Measurements from ENCODE around the gene PACRG. TPM values are rescaled to one million over a fixed set of nuclear protein-coding genes. Genes with fewer than 3 reads are reported as not detected.

PACRG gene
- total and polyA plus RNA-seq, 10 of the 15 experiments (the other 5 are each of a cell fraction or from before 2014, with no cell fraction given): not detected

GRCh38 chr6:163288066-163288465 is 560.3 kb downstream of the PACRG start (continued):
- TF ChIP-seq, protein P1, sequence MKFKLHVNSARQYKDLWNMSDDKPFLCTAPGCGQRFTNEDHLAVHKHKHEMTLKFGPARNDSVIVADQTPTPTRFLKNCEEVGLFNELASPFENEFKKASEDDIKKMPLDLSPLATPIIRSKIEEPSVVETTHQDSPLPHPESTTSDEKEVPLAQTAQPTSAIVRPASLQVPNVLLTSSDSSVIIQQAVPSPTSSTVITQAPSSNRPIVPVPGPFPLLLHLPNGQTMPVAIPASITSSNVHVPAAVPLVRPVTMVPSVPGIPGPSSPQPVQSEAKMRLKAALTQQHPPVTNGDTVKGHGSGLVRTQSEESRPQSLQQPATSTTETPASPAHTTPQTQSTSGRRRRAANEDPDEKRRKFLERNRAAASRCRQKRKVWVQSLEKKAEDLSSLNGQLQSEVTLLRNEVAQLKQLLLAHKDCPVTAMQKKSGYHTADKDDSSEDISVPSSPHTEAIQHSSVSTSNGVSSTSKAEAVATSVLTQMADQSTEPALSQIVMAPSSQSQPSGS (IDR thresholded peaks at IDR 0.05; ENCODE audit: low read length): no peak
- TF ChIP-seq CHD1 (IDR thresholded peaks at IDR 0.05; ENCODE audit: low read depth, low read length): no peak
- no peak for TF ChIP-seq RBBP5 (conservative IDR thresholded peaks at IDR 0.05)
- TF ChIP-seq, protein P2, sequence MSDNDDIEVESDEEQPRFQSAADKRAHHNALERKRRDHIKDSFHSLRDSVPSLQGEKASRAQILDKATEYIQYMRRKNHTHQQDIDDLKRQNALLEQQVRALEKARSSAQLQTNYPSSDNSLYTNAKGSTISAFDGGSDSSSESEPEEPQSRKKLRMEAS (IDR thresholded peaks at IDR 0.05; ENCODE audit: low read depth, low read length): no peak
- no peak for TF ChIP-seq RELA (IDR thresholded peaks at IDR 0.05; ENCODE audit: borderline replicate concordance, partially characterized antibody)
- TF ChIP-seq ZNF217 (IDR thresholded peaks at IDR 0.05): no peak
- no peak for TF ChIP-seq BCL11A (IDR thresholded peaks at IDR 0.05; ENCODE audit: low read depth, low read length)
- TF ChIP-seq MTA3 (IDR thresholded peaks at IDR 0.05; ENCODE audit: borderline replicate concordance, low read length): no peak
- TF ChIP-seq MYC (IDR thresholded peaks at IDR 0.05; ENCODE audit: insufficient read depth, insufficient read length, insufficient replicate concordance, low read length, severe bottlenecking): no peak
- TF ChIP-seq GABPA (IDR thresholded peaks at IDR 0.05; ENCODE audit: low read depth): no peak
- no peak for TF ChIP-seq MYB (IDR thresholded peaks at IDR 0.05; ENCODE audit: borderline replicate concordance, low read depth, low read length)
- TF ChIP-seq, protein P3, sequence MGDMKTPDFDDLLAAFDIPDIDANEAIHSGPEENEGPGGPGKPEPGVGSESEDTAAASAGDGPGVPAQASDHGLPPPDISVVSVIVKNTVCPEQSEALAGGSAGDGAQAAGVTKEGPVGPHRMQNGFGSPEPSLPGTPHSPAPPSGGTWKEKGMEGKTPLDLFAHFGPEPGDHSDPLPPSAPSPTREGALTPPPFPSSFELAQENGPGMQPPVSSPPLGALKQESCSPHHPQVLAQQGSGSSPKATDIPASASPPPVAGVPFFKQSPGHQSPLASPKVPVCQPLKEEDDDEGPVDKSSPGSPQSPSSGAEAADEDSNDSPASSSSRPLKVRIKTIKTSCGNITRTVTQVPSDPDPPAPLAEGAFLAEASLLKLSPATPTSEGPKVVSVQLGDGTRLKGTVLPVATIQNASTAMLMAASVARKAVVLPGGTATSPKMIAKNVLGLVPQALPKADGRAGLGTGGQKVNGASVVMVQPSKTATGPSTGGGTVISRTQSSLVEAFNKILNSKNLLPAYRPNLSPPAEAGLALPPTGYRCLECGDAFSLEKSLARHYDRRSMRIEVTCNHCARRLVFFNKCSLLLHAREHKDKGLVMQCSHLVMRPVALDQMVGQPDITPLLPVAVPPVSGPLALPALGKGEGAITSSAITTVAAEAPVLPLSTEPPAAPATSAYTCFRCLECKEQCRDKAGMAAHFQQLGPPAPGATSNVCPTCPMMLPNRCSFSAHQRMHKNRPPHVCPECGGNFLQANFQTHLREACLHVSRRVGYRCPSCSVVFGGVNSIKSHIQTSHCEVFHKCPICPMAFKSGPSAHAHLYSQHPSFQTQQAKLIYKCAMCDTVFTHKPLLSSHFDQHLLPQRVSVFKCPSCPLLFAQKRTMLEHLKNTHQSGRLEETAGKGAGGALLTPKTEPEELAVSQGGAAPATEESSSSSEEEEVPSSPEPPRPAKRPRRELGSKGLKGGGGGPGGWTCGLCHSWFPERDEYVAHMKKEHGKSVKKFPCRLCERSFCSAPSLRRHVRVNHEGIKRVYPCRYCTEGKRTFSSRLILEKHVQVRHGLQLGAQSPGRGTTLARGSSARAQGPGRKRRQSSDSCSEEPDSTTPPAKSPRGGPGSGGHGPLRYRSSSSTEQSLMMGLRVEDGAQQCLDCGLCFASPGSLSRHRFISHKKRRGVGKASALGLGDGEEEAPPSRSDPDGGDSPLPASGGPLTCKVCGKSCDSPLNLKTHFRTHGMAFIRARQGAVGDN (IDR thresholded peaks at IDR 0.05): no peak
- TF ChIP-seq PBX3 (IDR thresholded peaks at IDR 0.05; ENCODE audit: insufficient replicate concordance, low read depth, low read length): no peak
- TF ChIP-seq STAT3 (IDR thresholded peaks at IDR 0.05; ENCODE audit: low read depth, low read length): no peak
